Trophoblast cell (in vitro differentiated cells and primary cell): ENCODE measurements around the gene RICTOR.

Experiments
- DNase-seq, 2 donors: peaks; one replicate each; pipeline ENCODE4 v3.0.0-alpha.2; 2016
- H2AFZ ChIP-seq: 2 replicates; pipeline ENCODE4 v1.6.1; 2013; ENCODE audit warnings: low read length, moderate library complexity, mild to moderate bottlenecking; ENCODE audit not compliant: insufficient read depth, poor library complexity
- H2AK5ac ChIP-seq: 2 replicates; pipeline ENCODE4 v1.6.1; 2013; ENCODE audit warnings: mild to moderate bottlenecking, low read length
- H2BK120ac ChIP-seq: 2 replicates; pipeline ENCODE4 v1.6.1; 2013; ENCODE audit warnings: low read length, mild to moderate bottlenecking, moderate library complexity; ENCODE audit not compliant: insufficient read depth, poor library complexity
- H2BK12ac ChIP-seq: 2 replicates; pipeline ENCODE4 v1.6.1; 2013; ENCODE audit warnings: mild to moderate bottlenecking, low read length, moderate library complexity
- H2BK5ac ChIP-seq: 2 replicates; pipeline ENCODE4 v1.6.1; 2013; ENCODE audit warnings: low read length, low read depth, moderate library complexity, mild to moderate bottlenecking; ENCODE audit not compliant: poor library complexity
- H3K14ac ChIP-seq: 2 replicates; pipeline ENCODE4 v1.6.1; 2013; ENCODE audit warnings: mild to moderate bottlenecking, low read length
- H3K18ac ChIP-seq: 2 replicates; pipeline ENCODE4 v1.6.1; 2013; ENCODE audit warnings: mild to moderate bottlenecking, low read length
- H3K23ac ChIP-seq: 2 replicates; pipeline ENCODE4 v1.6.1; 2013; ENCODE audit warnings: low read length
- H3K27ac ChIP-seq: 2 replicates; pipeline ENCODE4 v1.5.1; 2013; ENCODE audit warnings: low read depth, mild to moderate bottlenecking, inconsistent platforms, low read length, moderate library complexity
- H3K27me3 ChIP-seq: 2 replicates; pipeline ENCODE4 v1.6.1; 2013; ENCODE audit warnings: inconsistent platforms, mild to moderate bottlenecking, low read length, moderate library complexity; ENCODE audit not compliant: insufficient read depth
- H3K36me3 ChIP-seq, 2 experiments: 1 replicate in 1 of 2; 2 replicates in 1 of 2; pipeline ENCODE4 v1.6.1; 2013; ENCODE audit warnings: low read length in 2 of 2, mild to moderate bottlenecking in 2 of 2, moderate library complexity in 1 of 2; ENCODE audit not compliant: insufficient read depth in 2 of 2, control insufficient read depth in 1 of 2
- H3K4ac ChIP-seq: 2 replicates; pipeline ENCODE4 v1.6.1; 2013; ENCODE audit warnings: low read depth, mild to moderate bottlenecking, low read length, moderate library complexity
- H3K4me1 ChIP-seq, 2 experiments: 1 replicate in 1 of 2; 2 replicates in 1 of 2; pipeline ENCODE4 v1.6.1; 2013; ENCODE audit warnings: low read length in 2 of 2, mild to moderate bottlenecking in 2 of 2, moderate library complexity in 1 of 2; ENCODE audit not compliant: insufficient read depth in 2 of 2, control insufficient read depth in 1 of 2
- H3K4me2 ChIP-seq: 2 replicates; pipeline ENCODE4 v1.6.1; 2013; ENCODE audit warnings: inconsistent platforms, mild to moderate bottlenecking, low read length, moderate library complexity
- H3K4me3 ChIP-seq: 2 replicates; pipeline ENCODE4 v1.5.1; 2013; ENCODE audit warnings: mild to moderate bottlenecking, low read depth, low read length, inconsistent platforms
- H3K79me1 ChIP-seq: one replicate; pipeline ENCODE4 v1.6.1; 2013; ENCODE audit warnings: low read length
- H3K79me2 ChIP-seq: 2 replicates; pipeline ENCODE4 v1.6.1; 2013; ENCODE audit warnings: low read length, mild to moderate bottlenecking; ENCODE audit not compliant: control insufficient read depth, insufficient read depth, poor library complexity
- H3K9ac ChIP-seq: 2 replicates; pipeline ENCODE4 v1.6.1; 2013; ENCODE audit warnings: mild to moderate bottlenecking, low read length
- H3K9me3 ChIP-seq: 2 replicates; pipeline ENCODE4 v1.6.1; 2013; ENCODE audit warnings: low read depth, mild to moderate bottlenecking, control low read depth, inconsistent platforms, low read length; ENCODE audit not compliant: insufficient read depth
- H4K12ac ChIP-seq: 2 replicates; pipeline ENCODE4 v1.6.1; 2013; ENCODE audit warnings: low read depth, mild to moderate bottlenecking, low read length, moderate library complexity
- H4K8ac ChIP-seq: 2 replicates; pipeline ENCODE4 v1.6.1; 2013; ENCODE audit warnings: low read depth, mild to moderate bottlenecking, low read length, moderate library complexity
- H4K91ac ChIP-seq: one replicate; pipeline ENCODE4 v1.6.1; 2013; ENCODE audit warnings: low read depth, mild to moderate bottlenecking, low read length, moderate library complexity
- WGBS: extraction: QIAGEN DNeasy Blood & Tissue Kit; methylation state at CpG from one replicate; pipeline ENCODE4 v1.1.7; 2013; ENCODE audit warnings: missing lambda C conversion rate; ENCODE audit not compliant: insufficient read length, insufficient coverage; ENCODE audit errors: extremely low coverage; 5-methylcytosine and 5-hydroxymethylcytosine counted together

RICTOR gene

GRCh38 chr5:39057734-39058133 is 16.5 kb downstream of the RICTOR start:
- H2AFZ ChIP-seq, result no peak overlapping the region
- H3K27me3 ChIP-seq, result no peaks in the 10 kb centered on the region
- no peak overlapping the region for H4K8ac ChIP-seq
- H2AK5ac ChIP-seq, result no peak overlapping the region
- H2BK120ac ChIP-seq, result no peak overlapping the region
- WGBS, result no CpG with 5 or more reads among the region's 2 CpGs
- H3K18ac ChIP-seq, result no peak overlapping the region
- H3K79me1 ChIP-seq, result no peaks in the 10 kb centered on the region
- no peak overlapping the region for H4K91ac ChIP-seq
- H3K9ac ChIP-seq, result no peak overlapping the region
- H3K23ac ChIP-seq, result no peak overlapping the region
- H3K4me2 ChIP-seq, result no peak overlapping the region
- H3K27ac ChIP-seq, result no peak overlapping the region
- H2BK12ac ChIP-seq, result no peak overlapping the region
- H2BK5ac ChIP-seq, result no peak overlapping the region
- H3K4me3 ChIP-seq, result no peak overlapping the region
- H3K4me1 ChIP-seq, result no peaks in the 10 kb centered on the region
- H3K36me3 ChIP-seq, result no peaks in the 10 kb centered on the region
- no peaks in the 10 kb centered on the region for H3K9me3 ChIP-seq
- no peak overlapping the region for H4K12ac ChIP-seq
- no peak overlapping the region for H3K4ac ChIP-seq
- no peak overlapping the region for H3K14ac ChIP-seq
- H3K79me2 ChIP-seq, result no peaks in the 10 kb centered on the region
- DNase-seq, result no peak

- no peak overlapping the region for H3K23ac ChIP-seq
Observed at GRCh38 chr5:39055768-39056398, 18.3 kb downstream of the RICTOR start.

GRCh38 chr5:39055027-39055767 is 19.0 kb downstream of the RICTOR start:
- no CpG with 5 or more reads among the region's 3 CpGs for WGBS
- Histone ChIP-seq H3K27me3 (no peaks in the 10 kb centered on the region), H3K79me1 (no peaks in the 10 kb centered on the region), H3K23ac (no peak overlapping the region), H3K27ac (no peak overlapping the region), H2BK5ac (no peak overlapping the region), H2BK12ac (no peak overlapping the region), H4K91ac (no peak overlapping the region), H4K8ac (no peak overlapping the region), H3K36me3 (no peaks in the 10 kb centered on the region), H3K4ac (no peak overlapping the region), H3K14ac (no peak overlapping the region), H3K4me3 (no peak overlapping the region), H3K4me1 (no peaks in the 10 kb centered on the region), H3K18ac (no peak overlapping the region), H2AK5ac (no peak overlapping the region), H3K9ac (no peak overlapping the region), H3K4me2 (no peak overlapping the region), H4K12ac (no peak overlapping the region), H3K9me3 (no peaks in the 10 kb centered on the region), H3K79me2 (no peaks in the 10 kb centered on the region), H2AFZ (no peak overlapping the region), H2BK120ac (no peak overlapping the region)
- no peak for DNase-seq

More at GRCh38 chr5:39055768-39056398, 18.3 kb downstream of the RICTOR start:
- Histone ChIP-seq H2AFZ (no peak overlapping the region), H3K4me3 (no peak overlapping the region), H3K9me3 (no peaks in the 10 kb centered on the region), H3K27ac (no peak overlapping the region), H2BK120ac (no peak overlapping the region), H4K12ac (no peak overlapping the region), H3K4me2 (no peak overlapping the region), H2BK12ac (no peak overlapping the region), H3K79me1 (no peaks in the 10 kb centered on the region), H4K8ac (no peak overlapping the region), H2BK5ac (no peak overlapping the region), H3K4me1 (no peaks in the 10 kb centered on the region), H3K79me2 (no peaks in the 10 kb centered on the region), H3K27me3 (no peaks in the 10 kb centered on the region), H3K4ac (no peak overlapping the region), H3K36me3 (no peaks in the 10 kb centered on the region), H3K9ac (no peak overlapping the region), H3K14ac (no peak overlapping the region), H4K91ac (no peak overlapping the region), H2AK5ac (no peak overlapping the region), H3K18ac (no peak overlapping the region)
- no CpG with 5 or more reads among the region's 5 CpGs for WGBS
- DNase-seq, result no peak

- Histone ChIP-seq H3K4ac (no peak overlapping the region), H3K18ac (no peak overlapping the region), H4K91ac (no peak overlapping the region), H3K36me3 (no peaks in the 10 kb centered on the region), H3K27me3 (no peaks in the 10 kb centered on the region), H2BK12ac (no peak overlapping the region), H3K79me2 (no peaks in the 10 kb centered on the region), H4K8ac (no peak overlapping the region), H2AK5ac (no peak overlapping the region), H3K9me3 (no peaks in the 10 kb centered on the region), H3K4me3 (no peak overlapping the region), H3K9ac (no peak overlapping the region), H2AFZ (no peak overlapping the region), H3K4me1 (no peaks in the 10 kb centered on the region), H3K14ac (no peak overlapping the region), H2BK5ac (no peak overlapping the region), H3K4me2 (no peak overlapping the region), H3K27ac (no peak overlapping the region), H2BK120ac (no peak overlapping the region), H3K79me1 (no peaks in the 10 kb centered on the region), H3K23ac (no peak overlapping the region), H4K12ac (no peak overlapping the region)
- DNase-seq, result no peak
- WGBS, result no CpG with 5 or more reads among the region's 4 CpGs
Observed at GRCh38 chr5:39053189-39053588, 21.0 kb downstream of the RICTOR start.
